Erythroblast (primary cell): ENCODE data around the gene ADCK1.

Experiments used
- GATA1 ChIP-seq: IDR thresholded peaks from 2 replicates; pipeline ENCODE4 v1.6.1; 2011; ENCODE audit warnings: low read depth, mild to moderate bottlenecking, control low read depth, low read length, moderate library complexity
- POLR2A ChIP-seq: IDR thresholded peaks from 2 replicates; pipeline ENCODE4 v1.6.1; 2011; ENCODE audit warnings: mild to moderate bottlenecking, low read length

- no peak for TF ChIP-seq POLR2A
- no peak for TF ChIP-seq GATA1
These were observed 905 bp downstream of the ADCK1 start for GRCh38 chr14:77800814-77801213.
